HCT116 (cell line): ENCODE measurements around the gene KIRREL3. TPM values are rescaled to one million over a fixed set of nuclear protein-coding genes. Genes with fewer than 3 reads are reported as not detected.

Source experiments
- ATAC-seq: fragments of 200-7000 bp; cut with Tn5 transposase; 2 replicates; pipeline ENCODE4 v1.9.1; 2020; ENCODE audit warnings: mild to moderate bottlenecking, moderate library complexity
- BruUV-seq: library from RNA; stranded (reverse); fragments of 400-500 nt; replicated peaks from 2 replicates; lab custom pipeline; 2021; lab: Mats Ljungman, UMichigan
- CTCF ChIA-PET: fragments of 300-600 bp; sonication (Branson Sonifier 250); formaldehyde crosslinking; loops from one replicate; lab custom pipeline; 2021; ENCODE audit warnings: antibody characterized with exemption; lab: Charles Lee
- POLR2A ChIA-PET: fragments of 300-600, 350-600 bp; sonication (Branson Sonifier 250); formaldehyde crosslinking; loops from one replicate; lab custom pipeline; 2021; ENCODE audit warnings: antibody characterized with exemption; lab: Charles Lee
- RAD21 ChIA-PET, 2 experiments: fragments of 300-600 bp; sonication (Branson Sonifier 250); formaldehyde crosslinking; loops; one replicate each; lab custom pipeline; 2023; ENCODE audit warnings: low total read pairs in 2 of 2; ENCODE audit not compliant: uncharacterized antibody in 2 of 2, unreplicated experiment in 2 of 2, low non-redundant PET in 1 of 2; lab: Charles Lee
- DNase-seq: peaks from one replicate; pipeline ENCODE4 v3.0.0-alpha.2; 2010; ENCODE audit warnings: low read depth, low spot score
- H2AFZ ChIP-seq: fragments of 200-600 bp; shearing (Covaris generic), sonication (generic); 2 replicates; pipeline ENCODE4 v1.6.1; 2017; ENCODE audit warnings: low read depth, mixed run types, mixed read lengths, antibody characterized with exemption, low read length; ENCODE audit not compliant: poor library complexity, severe bottlenecking
- H3K27ac ChIP-seq: 2 replicates; pipeline ENCODE4 v1.5.1; 2012; ENCODE audit warnings: low read depth, low read length
- H3K27me3 ChIP-seq: fragments of 200-600 bp; sonication (generic); 2 replicates; pipeline ENCODE4 v1.6.1; 2016; ENCODE audit warnings: mixed run types, low read length, mixed read lengths; ENCODE audit not compliant: insufficient read depth
- H3K36me3 ChIP-seq, 2 experiments: fragments of 200-500 bp in 1 of 2; fragments of 200-600 bp in 1 of 2; sonication (Bioruptor generic) in 1 of 2; sonication (generic) in 1 of 2; 2 replicates each; pipeline versions ENCODE4 v1.5.1 to v1.6.1; 2014 to 2016; ENCODE audit warnings: low read length in 2 of 2, inconsistent platforms in 1 of 2, mixed read lengths in 1 of 2, mixed run types in 1 of 2; ENCODE audit not compliant: insufficient read depth in 2 of 2, control insufficient read depth in 1 of 2
- H3K4me1 ChIP-seq, 2 experiments: fragments of 200-600 bp in 1 of 2; sonication (generic) in 1 of 2; 2 replicates each; pipeline versions ENCODE4 v1.5.1 to v1.6.1; 2012 to 2017; ENCODE audit warnings: low read length in 2 of 2, inconsistent platforms in 1 of 2, mild to moderate bottlenecking in 1 of 2, mixed read lengths in 1 of 2, mixed run types in 1 of 2, moderate library complexity in 1 of 2; ENCODE audit not compliant: insufficient read depth in 2 of 2, control insufficient read depth in 1 of 2
- H3K4me2 ChIP-seq: fragments of 200-600 bp; sonication (generic); 2 replicates; pipeline ENCODE4 v1.6.1; 2017; ENCODE audit warnings: mixed run types, low read length, mixed read lengths
- H3K4me3 ChIP-seq, 2 experiments: fragments of 200-600 bp in 1 of 2; sonication (generic) in 1 of 2; replicated peaks in 1 of 2; 2 replicates each; pipeline ENCODE4 v1.5.1; 2011 to 2016; ENCODE audit warnings: low read length in 2 of 2, control low read depth in 1 of 2, low read depth in 1 of 2, mild to moderate bottlenecking in 1 of 2, mixed read lengths in 1 of 2, mixed run types in 1 of 2
- H3K79me2 ChIP-seq: fragments of 200-600 bp; sonication (generic); 2 replicates; pipeline ENCODE4 v1.6.1; 2017; ENCODE audit warnings: mild to moderate bottlenecking, mixed run types, low read length, moderate library complexity, mixed read lengths; ENCODE audit not compliant: insufficient read depth
- H3K9ac ChIP-seq: fragments of 200-600 bp; sonication (generic); 2 replicates; pipeline ENCODE4 v1.6.1; 2016; ENCODE audit warnings: low read length, mixed read lengths
- H3K9me2 ChIP-seq: fragments of 200-600 bp; sonication (generic), shearing (Covaris generic); 2 replicates; pipeline ENCODE4 v1.6.1; 2017; ENCODE audit warnings: mixed run types, mild to moderate bottlenecking, moderate library complexity; ENCODE audit not compliant: insufficient read depth
- H3K9me3 ChIP-seq, 2 experiments: fragments of 200-500 bp in 1 of 2; fragments of 200-600 bp in 1 of 2; sonication (Bioruptor generic) in 1 of 2; sonication (generic) in 1 of 2; 2 replicates each; pipeline ENCODE4 v1.6.1; 2014 to 2017; ENCODE audit warnings: low read length in 2 of 2, mixed read lengths in 2 of 2, inconsistent platforms in 1 of 2, low read depth in 1 of 2, mild to moderate bottlenecking in 1 of 2, mixed run types in 1 of 2, moderate library complexity in 1 of 2; ENCODE audit not compliant: control insufficient read depth in 1 of 2, insufficient read depth in 1 of 2
- H4K20me1 ChIP-seq: fragments of 200-600 bp; sonication (generic), shearing (Covaris generic); 2 replicates; pipeline ENCODE4 v1.6.1; 2017; ENCODE audit warnings: mixed run types, mild to moderate bottlenecking, moderate library complexity; ENCODE audit not compliant: insufficient read depth
- ATF3 ChIP-seq: IDR thresholded peaks from 2 replicates; pipeline ENCODE4 v1.6.1; 2012
- CBX3 ChIP-seq: IDR thresholded peaks from 2 replicates; pipeline ENCODE4 v1.6.1; 2012; ENCODE audit warnings: low read depth
- CEBPB ChIP-seq: IDR thresholded peaks from 2 replicates; pipeline ENCODE4 v1.6.1; 2012; ENCODE audit warnings: low read depth
- EGR1 ChIP-seq: IDR thresholded peaks from 2 replicates; pipeline ENCODE4 v1.6.1; 2012; ENCODE audit warnings: low read depth
- ELF1 ChIP-seq: IDR thresholded peaks from 2 replicates; pipeline ENCODE4 v1.6.1; 2012; ENCODE audit warnings: low read depth, borderline replicate concordance
- EZH2 ChIP-seq: fragments of 200-600 bp; sonication (generic); IDR thresholded peaks from 2 replicates; pipeline ENCODE4 v1.6.1; 2017; ENCODE audit warnings: antibody characterized with exemption, mixed run types
- EZH2phosphoT487 ChIP-seq: fragments of 200-600 bp; IDR thresholded peaks from 2 replicates; pipeline ENCODE4 v1.6.1; 2018; ENCODE audit warnings: antibody characterized with exemption, borderline replicate concordance
- FOSL1 ChIP-seq: IDR thresholded peaks from 2 replicates; pipeline ENCODE4 v1.6.1; 2012; ENCODE audit warnings: low read depth
- JUND ChIP-seq: IDR thresholded peaks from 2 replicates; pipeline ENCODE4 v1.6.1; 2012
- POLR2A ChIP-seq: IDR thresholded peaks from 2 replicates; pipeline ENCODE4 v1.7.0; 2011; ENCODE audit warnings: borderline replicate concordance; ENCODE audit not compliant: insufficient read depth, insufficient read length; ENCODE audit errors: extremely low read depth
- RAD21 ChIP-seq: IDR thresholded peaks from 2 replicates; pipeline ENCODE4 v1.6.1; 2012; ENCODE audit warnings: low read depth, mild to moderate bottlenecking
- SIN3A ChIP-seq: IDR thresholded peaks from 2 replicates; pipeline ENCODE4 v1.6.1; 2012; ENCODE audit warnings: low read depth
- SP1 ChIP-seq: IDR thresholded peaks from 2 replicates; pipeline ENCODE4 v1.6.1; 2012; ENCODE audit warnings: low read depth
- SRF ChIP-seq: IDR thresholded peaks from 2 replicates; pipeline ENCODE4 v1.6.1; 2012; ENCODE audit warnings: low read depth
- TCF7L2 ChIP-seq: IDR thresholded peaks from 2 replicates; pipeline ENCODE4 v1.7.0; 2011; ENCODE audit warnings: borderline replicate concordance, inconsistent platforms; ENCODE audit not compliant: insufficient read depth, insufficient read length; ENCODE audit errors: extremely low read depth
- ZFX ChIP-seq: fragments of 450-650 bp; IDR thresholded peaks from 2 replicates; pipeline ENCODE4 v1.6.1; 2017
- intact Hi-C: fragments of 100-400 bp; cut with micrococcal nuclease; formaldehyde crosslinking; loops from 2 replicates; pipeline ENCODE4 v1.10.0; 2022
- total RNA-seq: library from RNA; stranded (reverse); gene quantifications from one replicate; pipeline ENCODE4 v1.2.1, GENCODE V29; 2021; ENCODE audit not compliant: unreplicated experiment
- TF ChIP-seq, protein P1 (sequence below): IDR thresholded peaks from 2 replicates; pipeline ENCODE4 v1.6.1; 2012
- TF ChIP-seq, protein P2 (sequence below): IDR thresholded peaks from 2 replicates; pipeline ENCODE4 v1.6.1; 2011; ENCODE audit warnings: mild to moderate bottlenecking, low read length, moderate library complexity; ENCODE audit not compliant: insufficient replicate concordance; ENCODE audit errors: extremely low read depth
- TF ChIP-seq, protein P3 (sequence below), 3 experiments: fragments of 200-600 bp in 1 of 3; sonication (generic) in 1 of 3; IDR thresholded peaks in 2 of 3; conservative IDR thresholded peaks in 1 of 3; 2 replicates each; pipeline ENCODE4 v1.5.1; 2012 to 2017; ENCODE audit warnings: low read depth in 2 of 3, low read length in 2 of 3, antibody characterized with exemption in 1 of 3, borderline replicate concordance in 1 of 3, control low read depth in 1 of 3, mild to moderate bottlenecking in 1 of 3, mixed read lengths in 1 of 3, mixed run types in 1 of 3, moderate library complexity in 1 of 3; ENCODE audit not compliant: insufficient read depth in 1 of 3

Gene KIRREL3
- total RNA-seq, 1 experiment from 2014 or later, result not detected

DNA sequence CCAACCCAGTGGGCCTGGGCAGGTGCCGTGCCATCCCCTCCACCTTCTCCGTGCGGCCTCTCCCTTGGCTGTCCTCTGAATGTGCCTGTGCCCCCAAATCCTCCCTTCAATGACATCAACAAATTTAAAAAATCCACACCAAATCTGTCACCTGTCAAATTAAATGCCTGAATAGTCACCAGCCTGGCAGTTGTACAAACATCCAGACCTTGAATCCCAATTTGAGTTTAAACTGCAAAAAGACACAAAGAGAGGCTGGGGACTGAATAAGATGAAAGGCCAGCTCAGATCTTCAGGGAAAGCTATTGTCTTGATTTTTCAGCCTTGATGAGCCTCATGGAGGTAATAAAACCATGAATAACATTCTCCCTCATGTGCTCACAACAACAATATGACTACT, 194.7 kb downstream of the KIRREL3 start:
- Histone ChIP-seq H3K27me3 (peaks cover 23% of the 10 kb centered on the region), H2AFZ (no peak overlapping the region), H3K9me2 (no peaks in the 10 kb centered on the region), H3K4me2 (no peak overlapping the region), H3K4me3 (no peak overlapping the region)
- POLR2A ChIA-PET, result no interaction called here
- no peak for TF ChIP-seq ATF3
- TF ChIP-seq JUND, result no peak
- TF ChIP-seq EZH2, result no peak
- TF ChIP-seq, protein P1, sequence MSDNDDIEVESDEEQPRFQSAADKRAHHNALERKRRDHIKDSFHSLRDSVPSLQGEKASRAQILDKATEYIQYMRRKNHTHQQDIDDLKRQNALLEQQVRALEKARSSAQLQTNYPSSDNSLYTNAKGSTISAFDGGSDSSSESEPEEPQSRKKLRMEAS, result no peak
- TF ChIP-seq EGR1, result no peak
- TF ChIP-seq ZFX, result no peak
- no peak for TF ChIP-seq FOSL1
- TF ChIP-seq, protein P2, sequence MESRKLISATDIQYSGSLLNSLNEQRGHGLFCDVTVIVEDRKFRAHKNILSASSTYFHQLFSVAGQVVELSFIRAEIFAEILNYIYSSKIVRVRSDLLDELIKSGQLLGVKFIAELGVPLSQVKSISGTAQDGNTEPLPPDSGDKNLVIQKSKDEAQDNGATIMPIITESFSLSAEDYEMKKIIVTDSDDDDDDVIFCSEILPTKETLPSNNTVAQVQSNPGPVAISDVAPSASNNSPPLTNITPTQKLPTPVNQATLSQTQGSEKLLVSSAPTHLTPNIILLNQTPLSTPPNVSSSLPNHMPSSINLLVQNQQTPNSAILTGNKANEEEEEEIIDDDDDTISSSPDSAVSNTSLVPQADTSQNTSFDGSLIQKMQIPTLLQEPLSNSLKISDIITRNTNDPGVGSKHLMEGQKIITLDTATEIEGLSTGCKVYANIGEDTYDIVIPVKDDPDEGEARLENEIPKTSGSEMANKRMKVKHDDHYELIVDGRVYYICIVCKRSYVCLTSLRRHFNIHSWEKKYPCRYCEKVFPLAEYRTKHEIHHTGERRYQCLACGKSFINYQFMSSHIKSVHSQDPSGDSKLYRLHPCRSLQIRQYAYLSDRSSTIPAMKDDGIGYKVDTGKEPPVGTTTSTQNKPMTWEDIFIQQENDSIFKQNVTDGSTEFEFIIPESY, result no peak
- TF ChIP-seq SP1, result no peak
- TF ChIP-seq CBX3, result no peak
- TF ChIP-seq ELF1, result no peak
- TF ChIP-seq, protein P3, sequence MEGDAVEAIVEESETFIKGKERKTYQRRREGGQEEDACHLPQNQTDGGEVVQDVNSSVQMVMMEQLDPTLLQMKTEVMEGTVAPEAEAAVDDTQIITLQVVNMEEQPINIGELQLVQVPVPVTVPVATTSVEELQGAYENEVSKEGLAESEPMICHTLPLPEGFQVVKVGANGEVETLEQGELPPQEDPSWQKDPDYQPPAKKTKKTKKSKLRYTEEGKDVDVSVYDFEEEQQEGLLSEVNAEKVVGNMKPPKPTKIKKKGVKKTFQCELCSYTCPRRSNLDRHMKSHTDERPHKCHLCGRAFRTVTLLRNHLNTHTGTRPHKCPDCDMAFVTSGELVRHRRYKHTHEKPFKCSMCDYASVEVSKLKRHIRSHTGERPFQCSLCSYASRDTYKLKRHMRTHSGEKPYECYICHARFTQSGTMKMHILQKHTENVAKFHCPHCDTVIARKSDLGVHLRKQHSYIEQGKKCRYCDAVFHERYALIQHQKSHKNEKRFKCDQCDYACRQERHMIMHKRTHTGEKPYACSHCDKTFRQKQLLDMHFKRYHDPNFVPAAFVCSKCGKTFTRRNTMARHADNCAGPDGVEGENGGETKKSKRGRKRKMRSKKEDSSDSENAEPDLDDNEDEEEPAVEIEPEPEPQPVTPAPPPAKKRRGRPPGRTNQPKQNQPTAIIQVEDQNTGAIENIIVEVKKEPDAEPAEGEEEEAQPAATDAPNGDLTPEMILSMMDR (IDR thresholded peaks at IDR 0.05 in 2 of 3, conservative IDR thresholded peaks at IDR 0.05 in 1 of 3; ENCODE audit: borderline replicate concordance in 1 of 3, insufficient read depth in 1 of 3, low read depth in 2 of 3, low read length in 2 of 3), result no peak
- TF ChIP-seq TCF7L2, result no peak
- TF ChIP-seq CEBPB, result no peak
- TF ChIP-seq RAD21, result no peak
- no peak for TF ChIP-seq POLR2A
- TF ChIP-seq SRF, result no peak
- no peak for TF ChIP-seq SIN3A
- TF ChIP-seq EZH2phosphoT487, result no peak
- TF ChIP-seq, all 23 proteins: peak for 0
- BruUV-seq, result no TSS peak
- H3K79me2 ChIP-seq, result no peaks in the 10 kb centered on the region
- no peaks in the 10 kb centered on the region for H3K4me1 ChIP-seq
- no peak for DNase-seq
- H3K36me3 ChIP-seq, result no peaks in the 10 kb centered on the region
- no peaks in the 10 kb centered on the region for H4K20me1 ChIP-seq
- no peaks in the 10 kb centered on the region for H3K9me3 ChIP-seq
- RAD21 ChIA-PET, result no interaction called here
- H3K27ac ChIP-seq, result no peak overlapping the region
- intact Hi-C loops, result no loop called here
- no peak for ATAC-seq
- CTCF ChIA-PET, result no interaction called here
- H3K9ac ChIP-seq, result no peak overlapping the region
